Peyer's patch (tissue), 4 donors: Measurements from ENCODE around the gene SLC35F2. TPM values are rescaled to one million over a fixed set of nuclear protein-coding genes. Genes with fewer than 3 reads are reported as not detected.
"Not testable (repeated sequence)": the region's sequence is repeated elsewhere in the genome, so short reads cannot be mapped to it uniquely, and the experiment has no call there.

Experiments used
- DNase-seq, 3 donors: peaks; one replicate each; pipeline ENCODE4 v3.0.0-alpha.2; 2017 to 2019
- H3K27ac ChIP-seq, 4 donors: fragments of 200-600 bp; sonication (generic); one replicate each; pipeline ENCODE4 v1.5.1; 2016 to 2019
- H3K27me3 ChIP-seq, 2 donors: fragments of 200-600 bp; sonication (generic); one replicate each; pipeline ENCODE4 v1.5.1; 2019
- H3K36me3 ChIP-seq, 3 donors: fragments of 200-600 bp; sonication (generic); one replicate each; pipeline ENCODE4 v1.5.1; 2016 to 2019
- H3K4me1 ChIP-seq, 4 donors: fragments of 200-600 bp; sonication (generic); one replicate each; pipeline ENCODE4 v1.5.1; 2016 to 2019
- H3K4me3 ChIP-seq, 4 donors: fragments of 200-600 bp; sonication (generic); 1 replicate in 3 of 4; 2 replicates in 1 of 4; pipeline ENCODE4 v1.5.1; 2016 to 2019; ENCODE audit warnings: mild to moderate bottlenecking in 1 of 4
- H3K9me3 ChIP-seq, 4 donors: fragments of 200-600 bp; sonication (generic); one replicate each; pipeline ENCODE4 v1.5.1; 2016 to 2019; ENCODE audit warnings: mild to moderate bottlenecking in 1 of 4
- CTCF ChIP-seq, 6 experiments: fragments of 450-650 bp in 4 of 6; fragments of 200-600 bp in 2 of 6; sonication (generic) in 1 of 6; IDR thresholded peaks; one replicate each; pipeline ENCODE4 v1.5.1; 2017 to 2019; ENCODE audit warnings: antibody characterized with exemption in 6 of 6, mild to moderate bottlenecking in 3 of 6, moderate library complexity in 1 of 6
- POLR2A ChIP-seq, 2 donors: fragments of 450-650 bp; IDR thresholded peaks; one replicate each; pipeline ENCODE4 v1.5.1; 2017; ENCODE audit warnings: antibody characterized with exemption in 2 of 2, mild to moderate bottlenecking in 2 of 2, moderate library complexity in 2 of 2
- total RNA-seq, 4 donors: library from RNA; depleted of rRNA; stranded (reverse); fragments of >200 nt; gene quantifications; one replicate each; pipeline ENCODE4 v1.1.0, GENCODE V29; 2016

Gene SLC35F2
- 10 to 100 TPM in 3 of 4 donors, 1 to 10 TPM in 1; 9.1 to 28.5 (median 20.1) TPM for total RNA-seq

GRCh38 chr11:107858217-107859070 lies at the start of gene SLC35F2:
Gene SLC35F2 (minus strand): TSS chr11:107858787. CDS start chr11:107858767, 20 bp downstream.
- peak; percentile 67 to 89 (median 82) for DNase-seq
- TF ChIP-seq POLR2A (IDR thresholded peaks at IDR 0.05) (peak; percentile 54 to 66), CTCF (IDR thresholded peaks at IDR 0.05) (no peak)
- no peaks in the 10 kb centered on the region for H3K9me3 ChIP-seq
- peak within 1 kb of the TSS; percentile 63 to 91 (median 75) for H3K27ac ChIP-seq
- no peaks in the 10 kb centered on the region for H3K36me3 ChIP-seq
- H3K27me3 ChIP-seq: no peaks in the 10 kb centered on the region
- H3K4me3 ChIP-seq: peak within 1 kb of the TSS; percentile 55 to 84 (median 68)
- H3K4me1 ChIP-seq: peaks cover 0 to 11% (median 0%) of the 10 kb centered on the region in 4 donors

GRCh38 chr11:107908211-107908610 lies 49.6 kb upstream of the SLC35F2 start:
- no peak for TF ChIP-seq CTCF (IDR thresholded peaks at IDR 0.05)
- TF ChIP-seq POLR2A (IDR thresholded peaks at IDR 0.05): no peak
- Histone ChIP-seq H3K36me3 (no peaks in the 10 kb centered on the region), H3K9me3 (no peaks in the 10 kb centered on the region), H3K27me3 (no peaks in the 10 kb centered on the region), H3K27ac (no peak overlapping the region), H3K4me3 (no peak overlapping the region), H3K4me1 (no peaks in the 10 kb centered on the region)
- DNase-seq: no peak

- no peak overlapping the region for H3K27ac ChIP-seq
- TF ChIP-seq POLR2A (IDR thresholded peaks at IDR 0.05) (no peak), CTCF (IDR thresholded peaks at IDR 0.05) (peak in 5 of 6 experiments; percentile 33 to 82 (median 74))
- no peaks in the 10 kb centered on the region for H3K27me3 ChIP-seq
- H3K4me3 ChIP-seq: no peak overlapping the region
- H3K4me1 ChIP-seq: no peaks in the 10 kb centered on the region
- H3K9me3 ChIP-seq: no peaks in the 10 kb centered on the region
- H3K36me3 ChIP-seq: no peaks in the 10 kb centered on the region
- DNase-seq: no peak
Measured at GRCh38 chr11:107898270-107898669, 39.7 kb upstream of the SLC35F2 start.

- Histone ChIP-seq H3K9me3 (no peaks in the 10 kb centered on the region), H3K4me1 (no peaks in the 10 kb centered on the region), H3K4me3 (no peak overlapping the region), H3K27ac (no peak overlapping the region), H3K36me3 (no peaks in the 10 kb centered on the region), H3K27me3 (no peaks in the 10 kb centered on the region)
- no peak for TF ChIP-seq POLR2A (IDR thresholded peaks at IDR 0.05)
- no peak for TF ChIP-seq CTCF (IDR thresholded peaks at IDR 0.05)
- no peak for DNase-seq
Measured at GRCh38 chr11:107882095-107882820, 23.7 kb upstream of the SLC35F2 start.

- H3K27ac ChIP-seq, H3K36me3 ChIP-seq, H3K4me3 ChIP-seq, H3K27me3 ChIP-seq, DNase-seq, H3K4me1 ChIP-seq, H3K9me3 ChIP-seq: not testable (repeated sequence)
Measured at GRCh38 chr11:107881471-107881870, 22.9 kb upstream of the SLC35F2 start.

GRCh38 chr11:107876141-107876540 lies 17.6 kb upstream of the SLC35F2 start:
- TF ChIP-seq CTCF (IDR thresholded peaks at IDR 0.05) (no peak), POLR2A (IDR thresholded peaks at IDR 0.05) (no peak)
- Histone ChIP-seq H3K27me3 (no peaks in the 10 kb centered on the region), H3K36me3 (no peaks in the 10 kb centered on the region), H3K9me3 (no peaks in the 10 kb centered on the region), H3K27ac (no peak overlapping the region), H3K4me1 (no peaks in the 10 kb centered on the region), H3K4me3 (no peak overlapping the region)
- DNase-seq: no peak
